Esophagus muscularis mucosa (tissue), 4 donors: ENCODE measurements around the gene JPH2. TPM values are rescaled to one million over a fixed set of nuclear protein-coding genes. Genes with fewer than 3 reads are reported as not detected.

Experiments
- DNase-seq: peaks from one replicate; pipeline ENCODE4 v3.0.0-alpha.2; 2017; ENCODE audit errors: extremely low spot score
- H3K27ac ChIP-seq, 4 donors: fragments of 200-600 bp; sonication (generic); replicated peaks in 1 of 4; 1 replicate in 3 of 4; 2 replicates in 1 of 4; pipeline ENCODE4 v1.5.1; 2016 to 2019; ENCODE audit warnings: mild to moderate bottlenecking in 1 of 4
- H3K27me3 ChIP-seq, 4 donors: fragments of 200-600 bp; sonication (generic); one replicate each; pipeline versions ENCODE4 v1.5.1 to v1.6.0; 2016 to 2019
- H3K36me3 ChIP-seq, 4 donors: fragments of 200-600 bp; sonication (generic); one replicate each; pipeline ENCODE4 v1.5.1; 2016 to 2019
- H3K4me1 ChIP-seq, 4 donors: fragments of 200-600 bp; sonication (generic); one replicate each; pipeline ENCODE4 v1.5.1; 2016 to 2019
- H3K4me3 ChIP-seq, 4 donors: fragments of 200-600 bp; sonication (generic); 1 replicate in 2 of 4; 2 replicates in 2 of 4; pipeline ENCODE4 v1.5.1; 2016 to 2019; ENCODE audit warnings: mild to moderate bottlenecking in 4 of 4, moderate library complexity in 1 of 4
- H3K9me3 ChIP-seq, 4 donors: fragments of 200-600 bp; sonication (generic); 1 replicate in 3 of 4; 2 replicates in 1 of 4; pipeline ENCODE4 v1.5.1; 2016 to 2019
- EP300 ChIP-seq: sonication (generic); formaldehyde crosslinking; IDR thresholded peaks from one replicate; pipeline ENCODE4 v1.6.1; 2017; ENCODE audit warnings: antibody characterized with exemption
- POLR2A ChIP-seq: fragments of 450-650 bp; IDR thresholded peaks from one replicate; pipeline ENCODE4 v1.6.1; 2017; ENCODE audit warnings: antibody characterized with exemption, moderate library complexity, mild to moderate bottlenecking, low read depth
- POLR2AphosphoS5 ChIP-seq, 2 donors: sonication (generic); formaldehyde crosslinking; IDR thresholded peaks; one replicate each; pipeline ENCODE4 v1.6.1; 2017; ENCODE audit warnings: antibody characterized with exemption in 2 of 2
- WGBS: methylation state at CpG from one replicate; pipeline ENCODE4 v1.1.5; 2018; 5-methylcytosine and 5-hydroxymethylcytosine counted together
- intact Hi-C: fragments of 100-400 bp; cut with DNase I; formaldehyde crosslinking; loops from one replicate; pipeline ENCODE4 v1.15.1; 2023
- total RNA-seq, 4 donors: library from RNA; depleted of rRNA; stranded (reverse); fragments of >200 nt; gene quantifications; one replicate each; pipeline versions ENCODE4 v1.1.0 to v1.2.1, GENCODE V29; 2016
- TF ChIP-seq, protein P1 (sequence below), 3 experiments: fragments of 200-600 bp in 2 of 3; fragments of 450-650 bp in 1 of 3; sonication (generic) in 2 of 3; IDR thresholded peaks; one replicate each; pipeline ENCODE4 v1.5.1; 2017 to 2019; ENCODE audit warnings: antibody characterized with exemption in 3 of 3, mild to moderate bottlenecking in 2 of 3, moderate library complexity in 1 of 3

JPH2 gene
- total RNA-seq, 4 donors from 2014 or later: 187 to 441 (median 295) TPM

DNA sequence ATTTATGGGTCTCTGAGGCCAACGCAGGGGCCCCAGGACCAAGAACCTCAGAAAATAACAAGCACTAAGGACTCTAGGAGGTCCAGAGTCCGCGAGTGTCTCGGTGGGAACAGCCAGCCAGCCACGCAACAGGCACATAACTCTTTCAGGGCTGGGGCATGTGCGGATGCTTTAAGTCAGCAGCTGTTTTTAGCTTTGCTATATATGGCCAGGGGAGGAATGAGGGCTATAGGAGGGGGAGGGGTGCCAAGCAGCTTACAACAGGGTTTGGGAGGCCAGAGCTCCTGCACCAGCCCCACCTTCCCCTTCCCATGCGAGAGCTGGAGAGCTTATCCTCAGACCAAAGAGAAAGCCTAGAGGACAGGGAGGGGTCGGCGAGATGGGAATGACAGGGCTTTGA lies 6.2 kb downstream of the JPH2 start:
- H3K4me3 ChIP-seq: peak overlapping the region; percentile 58 to 80 (median 72)
- H3K36me3 ChIP-seq: peaks cover 0 to 12% (median 2%) of the 10 kb centered on the region in 4 donors
- DNase-seq: no peak
- peaks cover 41 to 70% (median 67%) of the 10 kb centered on the region in 4 donors for H3K4me1 ChIP-seq
- 18% methylated on average over 6 of the region's 9 CpGs for WGBS
- H3K27ac ChIP-seq: peak overlapping the region; percentile 90 to 98 (median 96)
- no peaks in the 10 kb centered on the region for H3K27me3 ChIP-seq
- intact Hi-C loops: no loop called here
- H3K9me3 ChIP-seq: no peaks in the 10 kb centered on the region
- no peak for TF ChIP-seq POLR2A
- peak; percentile 88 to 96 for TF ChIP-seq POLR2AphosphoS5 (IDR thresholded peaks at IDR 0.05)

DNA sequence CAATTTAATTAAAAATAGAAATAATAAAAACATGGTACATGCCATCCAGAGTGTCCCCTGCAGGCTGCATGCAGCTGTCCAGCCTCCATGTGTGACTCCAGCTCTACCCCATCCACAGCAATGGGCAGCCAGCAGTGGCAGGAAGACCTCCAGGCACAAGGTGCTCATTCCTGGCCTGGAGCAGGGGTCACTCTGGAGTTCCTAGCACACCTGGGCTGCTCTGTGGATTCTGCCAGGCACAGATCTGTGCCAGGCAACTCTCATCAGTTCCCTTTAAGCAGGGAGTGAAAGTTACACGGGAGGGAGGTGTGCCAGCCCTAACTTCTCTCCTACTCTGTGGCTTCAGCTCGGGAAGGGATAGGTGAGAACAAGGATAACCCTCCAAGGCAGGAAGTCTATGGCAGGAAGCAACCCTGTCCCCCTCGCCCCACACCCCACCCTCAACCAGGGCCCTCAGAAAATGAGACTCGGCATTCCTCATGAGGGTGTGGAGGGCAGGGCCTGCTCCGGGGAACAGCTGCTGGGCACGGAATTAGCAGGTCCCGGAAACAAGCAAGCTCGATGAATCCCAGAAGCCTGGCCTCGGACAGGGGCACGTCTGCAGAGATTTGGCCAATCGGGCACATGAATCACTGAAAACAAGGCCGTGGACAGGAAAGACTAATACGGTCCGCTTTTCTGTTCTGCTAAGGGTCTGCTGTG lies 10.0 kb downstream of the JPH2 start:
- peak overlapping the region; percentile 90 to 98 (median 96) for H3K27ac ChIP-seq
- no peak for DNase-seq
- peak overlapping the region in 3 of 4 donors; percentile 1 to 30 (median 28) for H3K4me3 ChIP-seq
- TF ChIP-seq POLR2A (no peak), EP300 (peak; percentile 31), POLR2AphosphoS5 (IDR thresholded peaks at IDR 0.05) (peak in 1 of 2 donors; percentile 64)
- TF ChIP-seq, protein P1, sequence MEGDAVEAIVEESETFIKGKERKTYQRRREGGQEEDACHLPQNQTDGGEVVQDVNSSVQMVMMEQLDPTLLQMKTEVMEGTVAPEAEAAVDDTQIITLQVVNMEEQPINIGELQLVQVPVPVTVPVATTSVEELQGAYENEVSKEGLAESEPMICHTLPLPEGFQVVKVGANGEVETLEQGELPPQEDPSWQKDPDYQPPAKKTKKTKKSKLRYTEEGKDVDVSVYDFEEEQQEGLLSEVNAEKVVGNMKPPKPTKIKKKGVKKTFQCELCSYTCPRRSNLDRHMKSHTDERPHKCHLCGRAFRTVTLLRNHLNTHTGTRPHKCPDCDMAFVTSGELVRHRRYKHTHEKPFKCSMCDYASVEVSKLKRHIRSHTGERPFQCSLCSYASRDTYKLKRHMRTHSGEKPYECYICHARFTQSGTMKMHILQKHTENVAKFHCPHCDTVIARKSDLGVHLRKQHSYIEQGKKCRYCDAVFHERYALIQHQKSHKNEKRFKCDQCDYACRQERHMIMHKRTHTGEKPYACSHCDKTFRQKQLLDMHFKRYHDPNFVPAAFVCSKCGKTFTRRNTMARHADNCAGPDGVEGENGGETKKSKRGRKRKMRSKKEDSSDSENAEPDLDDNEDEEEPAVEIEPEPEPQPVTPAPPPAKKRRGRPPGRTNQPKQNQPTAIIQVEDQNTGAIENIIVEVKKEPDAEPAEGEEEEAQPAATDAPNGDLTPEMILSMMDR (IDR thresholded peaks at IDR 0.05): no peak
- peaks cover 0 to 12% (median 4%) of the 10 kb centered on the region in 4 donors for H3K36me3 ChIP-seq
- intact Hi-C loops: no loop called here
- 38% methylated on average over 13 of the region's 14 CpGs for WGBS
- no peaks in the 10 kb centered on the region for H3K27me3 ChIP-seq
- H3K4me1 ChIP-seq: peaks cover 58 to 96% (median 94%) of the 10 kb centered on the region in 4 donors
- H3K9me3 ChIP-seq: no peaks in the 10 kb centered on the region

DNA sequence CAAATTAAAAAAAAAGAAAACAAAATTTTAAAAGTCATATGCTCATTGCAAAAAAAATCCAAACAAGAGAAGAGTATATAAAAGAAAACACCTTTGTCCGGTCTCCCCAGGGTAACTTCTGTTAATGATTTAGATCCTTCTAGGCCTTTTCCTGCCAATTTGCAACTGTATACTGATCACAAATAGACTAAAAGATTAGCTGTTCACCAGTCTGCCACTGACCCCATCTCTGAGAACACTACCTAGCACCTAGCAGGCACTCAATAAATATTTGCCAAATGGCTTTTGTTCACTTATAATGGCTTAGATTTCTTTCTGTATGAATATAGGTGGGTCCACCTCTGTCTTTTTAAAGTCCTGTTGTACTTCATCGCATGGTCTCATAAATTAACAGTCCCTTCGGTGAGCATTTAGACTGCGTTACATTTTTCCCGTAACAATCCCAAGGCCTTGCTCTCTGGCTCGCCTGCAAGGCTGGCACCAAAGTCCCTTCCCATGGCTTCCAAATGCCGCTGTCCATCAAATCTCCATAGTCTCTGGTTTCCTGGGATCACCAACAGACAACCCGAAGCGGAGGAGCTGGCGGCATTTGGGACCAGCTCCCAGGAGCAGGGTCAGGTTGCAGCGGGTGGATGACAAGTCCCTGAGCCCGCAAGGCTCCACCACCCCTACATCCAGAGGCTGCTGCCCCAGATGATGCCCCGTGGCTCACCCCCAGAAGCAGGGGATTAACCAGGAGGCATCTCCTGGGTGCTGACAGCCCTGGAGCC lies 11.8 kb downstream of the JPH2 start:
- intact Hi-C loops: no loop called here
- peaks cover 0 to 12% (median 4%) of the 10 kb centered on the region in 4 donors for H3K36me3 ChIP-seq
- H3K4me1 ChIP-seq: peaks cover 71 to 100% (median 97%) of the 10 kb centered on the region in 4 donors
- no peaks in the 10 kb centered on the region for H3K9me3 ChIP-seq
- peak overlapping the region; percentile 90 to 98 (median 96) for H3K27ac ChIP-seq
- peak overlapping the region in 3 of 4 donors; percentile 0 to 26 (median 12) for H3K4me3 ChIP-seq
- DNase-seq: no peak
- no peaks in the 10 kb centered on the region for H3K27me3 ChIP-seq
- TF ChIP-seq POLR2AphosphoS5 (IDR thresholded peaks at IDR 0.05) (peak in 1 of 2 donors; percentile 36), POLR2A (no peak)
- 53% methylated on average over 13 of the region's 13 CpGs for WGBS

DNA sequence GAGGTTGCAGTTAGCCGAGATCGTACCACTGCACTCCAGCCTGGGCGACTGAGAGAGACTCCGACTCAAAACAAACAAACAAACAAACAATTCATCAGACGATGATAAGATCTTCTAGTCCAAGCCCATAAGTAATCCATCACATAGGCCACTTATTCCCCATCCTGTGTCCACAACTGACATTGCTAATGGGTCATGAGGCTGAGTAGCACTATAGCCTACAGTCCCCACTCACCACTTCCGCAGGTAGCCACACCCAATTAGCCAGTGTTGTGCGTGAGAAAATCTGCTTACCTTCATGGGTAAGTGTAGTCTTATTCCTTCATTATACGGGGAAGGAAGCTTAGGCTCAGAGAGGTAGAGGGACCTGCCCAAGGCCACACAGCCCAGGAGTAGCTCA lies 13.1 kb downstream of the JPH2 start:
- H3K27ac ChIP-seq: peak overlapping the region; percentile 90 to 98 (median 96)
- peaks cover 71 to 99% (median 99%) of the 10 kb centered on the region in 4 donors for H3K4me1 ChIP-seq
- TF ChIP-seq EP300 (no peak), POLR2AphosphoS5 (IDR thresholded peaks at IDR 0.05) (no peak), POLR2A (no peak)
- TF ChIP-seq, protein P1 (IDR thresholded peaks at IDR 0.05): no peak

DNA sequence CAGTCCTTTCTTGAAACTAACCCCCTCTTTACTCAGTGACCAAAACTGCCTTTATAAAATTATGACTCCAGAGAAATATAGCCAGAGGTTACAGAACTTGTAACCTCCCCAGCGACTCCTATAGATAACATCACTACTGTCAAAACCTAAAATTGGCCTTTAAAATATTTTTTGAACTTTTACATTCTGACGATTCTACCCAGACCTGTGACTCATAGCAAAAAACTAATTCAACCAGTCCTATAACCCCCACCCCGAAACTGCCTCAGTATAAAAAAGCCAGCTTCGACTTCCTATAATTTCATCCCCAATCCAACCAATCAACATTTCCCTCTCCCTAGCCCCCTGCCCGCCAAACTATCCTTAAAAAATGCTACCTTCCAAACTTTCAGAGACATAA lies 13.9 kb downstream of the JPH2 start:
- no peak for DNase-seq
- H3K9me3 ChIP-seq: no peaks in the 10 kb centered on the region
- intact Hi-C loops: no loop called here
- H3K36me3 ChIP-seq: peaks cover 0 to 12% (median 4%) of the 10 kb centered on the region in 4 donors
- H3K27ac ChIP-seq: peak overlapping the region; percentile 90 to 98 (median 96)
- H3K4me1 ChIP-seq: peaks cover 69 to 99% (median 94%) of the 10 kb centered on the region in 4 donors
- 54% methylated on average over 5 of the region's 5 CpGs for WGBS
- H3K4me3 ChIP-seq: no peak overlapping the region
- H3K27me3 ChIP-seq: no peaks in the 10 kb centered on the region
- TF ChIP-seq POLR2AphosphoS5 (IDR thresholded peaks at IDR 0.05): no peak
- TF ChIP-seq, protein P1 (IDR thresholded peaks at IDR 0.05): no peak
- no peak for TF ChIP-seq POLR2A
- no peak for TF ChIP-seq EP300

More for the DNA sequence above, 13.1 kb downstream of the JPH2 start:
- DNase-seq: no peak
- H3K9me3 ChIP-seq: no peaks in the 10 kb centered on the region
- H3K4me3 ChIP-seq: no peak overlapping the region
- no peaks in the 10 kb centered on the region for H3K27me3 ChIP-seq
- WGBS: 69% methylated on average over 8 of the region's 8 CpGs
- peaks cover 0 to 12% (median 4%) of the 10 kb centered on the region in 4 donors for H3K36me3 ChIP-seq
- intact Hi-C loops: no loop called here
